Activated CD4-positive, alpha-beta T cell treated with anti-CD3 and anti-CD28 coated beads, Interleukin-2, amount 10 ng/mL, durations not matched to agents 24 days and 14 days (primary cell): ENCODE results near the gene CFAP54. TPM values are rescaled to one million over a fixed set of nuclear protein-coding genes. Genes with fewer than 3 reads are reported as not detected.
"Not testable (repeated sequence)": the region's sequence is repeated elsewhere in the genome, so short reads cannot be mapped to it uniquely, and the experiment has no call there.

Experiments used
- DNase-seq: peaks from one replicate; pipeline ENCODE4 v3.0.0; 2022
- H3K27ac Mint-ChIP-seq: one replicate; pipeline ENCODE4 v1.8.0; 2022; ENCODE audit warnings: mild to moderate bottlenecking, mixed read lengths
- H3K27me3 Mint-ChIP-seq: one replicate; pipeline ENCODE4 v1.8.0; 2022; ENCODE audit warnings: mixed read lengths
- H3K36me3 Mint-ChIP-seq: one replicate; pipeline ENCODE4 v1.8.0; 2022; ENCODE audit warnings: low read depth, mild to moderate bottlenecking, mixed read lengths
- H3K4me1 Mint-ChIP-seq: one replicate; pipeline ENCODE4 v1.8.0; 2021; ENCODE audit warnings: mixed read lengths
- H3K4me3 Mint-ChIP-seq: one replicate; pipeline ENCODE4 v1.8.0; 2022; ENCODE audit warnings: mild to moderate bottlenecking, moderate library complexity, mixed read lengths
- H3K9me3 Mint-ChIP-seq: one replicate; pipeline ENCODE4 v1.8.0; 2021; ENCODE audit warnings: mixed read lengths
- intact Hi-C: fragments of 100-400 bp; cut with micrococcal nuclease; formaldehyde crosslinking; loops from one replicate; pipeline ENCODE4 v1.15.1; 2023
- total RNA-seq: library from RNA; stranded (reverse); gene quantifications from 2 replicates; pipeline ENCODE4 v1.2.3, GENCODE V29; 2022

Gene CFAP54
- total RNA-seq, 1 donor from 2014 or later = 0.09 TPM

- H3K4me3 Mint-ChIP-seq, H3K9me3 Mint-ChIP-seq, H3K36me3 Mint-ChIP-seq, H3K27ac Mint-ChIP-seq, intact Hi-C loops, DNase-seq: not testable (repeated sequence)
- peaks cover 18% of the 10 kb centered on the region for H3K4me1 Mint-ChIP-seq
- peaks cover 20% of the 10 kb centered on the region for H3K27me3 Mint-ChIP-seq
Observed at GRCh38 chr12:96494154-96494553, 4.8 kb downstream of the CFAP54 start.

- intact Hi-C loops = no loop called here
- H3K27ac Mint-ChIP-seq = no peak overlapping the region
- no peak for DNase-seq
- peaks cover 2% of the 10 kb centered on the region for H3K36me3 Mint-ChIP-seq
- H3K27me3 Mint-ChIP-seq = peaks cover 15% of the 10 kb centered on the region
- peaks cover 15% of the 10 kb centered on the region for H3K4me1 Mint-ChIP-seq
- H3K4me3 Mint-ChIP-seq = no peak overlapping the region
- peaks cover 8% of the 10 kb centered on the region for H3K9me3 Mint-ChIP-seq
Observed at GRCh38 chr12:96495155-96495554, 5.8 kb downstream of the CFAP54 start.

- intact Hi-C loops = no loop called here
- Mint-ChIP-seq H3K36me3 (peaks cover 2% of the 10 kb centered on the region), H3K9me3 (peaks cover 8% of the 10 kb centered on the region), H3K4me1 (peaks cover 21% of the 10 kb centered on the region), H3K27me3 (peaks cover 9% of the 10 kb centered on the region), H3K27ac (no peak overlapping the region), H3K4me3 (no peak overlapping the region)
- no peak for DNase-seq
Observed at GRCh38 chr12:96495841-96496545, 6.6 kb downstream of the CFAP54 start.

GRCh38 chr12:96496944-96497343 lies 7.6 kb downstream of the CFAP54 start:
- no peak overlapping the region for H3K4me3 Mint-ChIP-seq
- H3K27ac Mint-ChIP-seq = no peak overlapping the region
- H3K4me1 Mint-ChIP-seq = peaks cover 31% of the 10 kb centered on the region
- peaks cover 4% of the 10 kb centered on the region for H3K27me3 Mint-ChIP-seq
- intact Hi-C loops = no loop called here
- peaks cover 8% of the 10 kb centered on the region for H3K9me3 Mint-ChIP-seq
- peaks cover 2% of the 10 kb centered on the region for H3K36me3 Mint-ChIP-seq
- no peak for DNase-seq

- Mint-ChIP-seq H3K9me3 (peaks cover 8% of the 10 kb centered on the region), H3K27ac (peak overlapping the region; percentile 5)
Observed at GRCh38 chr12:96497855-96498254, 8.5 kb downstream of the CFAP54 start.

GRCh38 chr12:96500693-96501092 lies 11.3 kb downstream of the CFAP54 start:
- DNase-seq = no peak
- Mint-ChIP-seq H3K36me3 (peaks cover 2% of the 10 kb centered on the region), H3K27me3 (no peaks in the 10 kb centered on the region), H3K4me3 (peak overlapping the region; percentile 51), H3K9me3 (peaks cover 8% of the 10 kb centered on the region), H3K27ac (peak overlapping the region; percentile 82), H3K4me1 (peaks cover 40% of the 10 kb centered on the region)
- intact Hi-C loops = loop anchor here (2.0 to 5.0 kb wide), 3 partner anchors 16 to 303 kb away; partner anchors contain the start of gene CDK17

More at GRCh38 chr12:96497855-96498254, 8.5 kb downstream of the CFAP54 start:
- peaks cover 2% of the 10 kb centered on the region for H3K36me3 Mint-ChIP-seq
- H3K4me3 Mint-ChIP-seq = no peak overlapping the region
- no peak for DNase-seq
- H3K4me1 Mint-ChIP-seq = peaks cover 37% of the 10 kb centered on the region
- intact Hi-C loops = no loop called here
- H3K27me3 Mint-ChIP-seq = peaks cover 2% of the 10 kb centered on the region

- H3K4me1 Mint-ChIP-seq = peaks cover 40% of the 10 kb centered on the region
- H3K36me3 Mint-ChIP-seq = peaks cover 2% of the 10 kb centered on the region
- H3K4me3 Mint-ChIP-seq = peak overlapping the region; percentile 51
- H3K27me3 Mint-ChIP-seq = no peaks in the 10 kb centered on the region
- peaks cover 8% of the 10 kb centered on the region for H3K9me3 Mint-ChIP-seq
- intact Hi-C loops = loop anchor here (2.0 to 5.0 kb wide), 3 partner anchors 16 to 304 kb away; partner anchors contain the start of gene CDK17
- DNase-seq = peak; percentile 81
- H3K27ac Mint-ChIP-seq = peak overlapping the region; percentile 82
Observed at GRCh38 chr12:96501133-96501761, 11.9 kb downstream of the CFAP54 start.

- H3K4me1 Mint-ChIP-seq = peaks cover 40% of the 10 kb centered on the region
- peak overlapping the region; percentile 82 for H3K27ac Mint-ChIP-seq
- DNase-seq = no peak
- H3K27me3 Mint-ChIP-seq = no peaks in the 10 kb centered on the region
- peaks cover 2% of the 10 kb centered on the region for H3K36me3 Mint-ChIP-seq
- intact Hi-C loops = loop anchor here (2.0 to 5.0 kb wide), 3 partner anchors 17 to 305 kb away; partner anchors contain the start of gene CDK17
- H3K4me3 Mint-ChIP-seq = peak overlapping the region; percentile 51
- peaks cover 8% of the 10 kb centered on the region for H3K9me3 Mint-ChIP-seq
Observed at GRCh38 chr12:96501908-96502307, 12.5 kb downstream of the CFAP54 start.

- H3K4me3 Mint-ChIP-seq = peak overlapping the region; percentile 64
- peak; percentile 72 for DNase-seq
- H3K4me1 Mint-ChIP-seq = peaks cover 37% of the 10 kb centered on the region
- intact Hi-C loops = loop anchor here (5.0 kb wide), 2 partner anchors 100 to 305 kb away; partner anchors contain the start of gene CDK17
- peaks cover 2% of the 10 kb centered on the region for H3K36me3 Mint-ChIP-seq
- H3K27me3 Mint-ChIP-seq = no peaks in the 10 kb centered on the region
- H3K27ac Mint-ChIP-seq = peak overlapping the region; percentile 85
- peaks cover 8% of the 10 kb centered on the region for H3K9me3 Mint-ChIP-seq
Observed at GRCh38 chr12:96502477-96502876, 13.1 kb downstream of the CFAP54 start.

GRCh38 chr12:96502949-96503532 lies 13.7 kb downstream of the CFAP54 start:
- peak overlapping the region; percentile 64 for H3K4me3 Mint-ChIP-seq
- peak overlapping the region; percentile 85 for H3K27ac Mint-ChIP-seq
- H3K9me3 Mint-ChIP-seq = peaks cover 3% of the 10 kb centered on the region
- no peaks in the 10 kb centered on the region for H3K36me3 Mint-ChIP-seq
- peak; percentile 26 for DNase-seq
- intact Hi-C loops = loop anchor here (5.0 kb wide), 2 partner anchors 101 to 306 kb away; partner anchors contain the start of gene CDK17
- peaks cover 33% of the 10 kb centered on the region for H3K4me1 Mint-ChIP-seq
- H3K27me3 Mint-ChIP-seq = no peaks in the 10 kb centered on the region

- Mint-ChIP-seq H3K4me1 (peaks cover 37% of the 10 kb centered on the region), H3K36me3 (no peaks in the 10 kb centered on the region), H3K4me3 (no peak overlapping the region), H3K9me3 (peaks cover 3% of the 10 kb centered on the region), H3K27ac (no peak overlapping the region), H3K27me3 (no peaks in the 10 kb centered on the region)
- intact Hi-C loops = loop anchor here (5.0 kb wide), 2 partner anchors 102 to 307 kb away; partner anchors contain the start of gene CDK17
- DNase-seq = no peak
Observed at GRCh38 chr12:96503976-96504375, 14.6 kb downstream of the CFAP54 start.

- H3K27ac Mint-ChIP-seq = no peak overlapping the region
- no peaks in the 10 kb centered on the region for H3K36me3 Mint-ChIP-seq
- H3K4me1 Mint-ChIP-seq = peaks cover 22% of the 10 kb centered on the region
- no peaks in the 10 kb centered on the region for H3K27me3 Mint-ChIP-seq
- H3K4me3 Mint-ChIP-seq = no peak overlapping the region
- DNase-seq = peak; percentile 33
- H3K9me3 Mint-ChIP-seq = no peaks in the 10 kb centered on the region
- intact Hi-C loops = no loop called here
Observed at GRCh38 chr12:96506776-96507175, 17.4 kb downstream of the CFAP54 start.

GRCh38 chr12:96510306-96510764 lies 21.0 kb downstream of the CFAP54 start:
- intact Hi-C loops = no loop called here
- no peak overlapping the region for H3K4me3 Mint-ChIP-seq
- DNase-seq = no peak
- peaks cover 7% of the 10 kb centered on the region for H3K4me1 Mint-ChIP-seq
- no peaks in the 10 kb centered on the region for H3K9me3 Mint-ChIP-seq
- no peaks in the 10 kb centered on the region for H3K27me3 Mint-ChIP-seq
- no peak overlapping the region for H3K27ac Mint-ChIP-seq
- no peaks in the 10 kb centered on the region for H3K36me3 Mint-ChIP-seq

- no peaks in the 10 kb centered on the region for H3K9me3 Mint-ChIP-seq
- H3K4me1 Mint-ChIP-seq = peaks cover 21% of the 10 kb centered on the region
- H3K27ac Mint-ChIP-seq = no peak overlapping the region
- H3K27me3 Mint-ChIP-seq = no peaks in the 10 kb centered on the region
- H3K4me3 Mint-ChIP-seq = no peak overlapping the region
- H3K36me3 Mint-ChIP-seq = no peaks in the 10 kb centered on the region
- DNase-seq = peak; percentile 48
- intact Hi-C loops = no loop called here
Observed at GRCh38 chr12:96513166-96513565, 23.8 kb downstream of the CFAP54 start.
